ENCODE measurements around the gene CDH4. TPM values are rescaled to one million over a fixed set of nuclear protein-coding genes. Genes with fewer than 3 reads are reported as not detected.

The CDH4 gene
- total RNA-seq, 1 experiment from 2014 or later = not detected

DNA sequence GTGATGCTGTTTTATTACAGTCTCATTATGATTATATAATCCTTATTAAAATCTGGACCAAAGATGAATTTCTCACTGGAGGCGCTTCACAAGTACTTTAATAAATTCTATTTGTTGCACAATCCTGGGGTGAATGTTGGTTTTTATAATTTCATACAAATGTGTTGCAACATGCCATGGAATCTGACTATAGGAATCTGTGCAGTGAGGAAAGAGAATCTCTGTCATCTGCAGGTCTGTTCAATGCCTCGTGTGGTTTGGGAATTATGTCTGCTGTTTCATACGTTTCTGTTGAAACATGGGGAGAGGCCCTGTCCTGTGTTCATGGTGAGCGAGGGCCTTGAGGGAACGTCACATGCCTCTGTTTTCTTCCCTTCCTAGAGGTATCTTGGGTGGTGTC is 277.3 kb downstream of the CDH4 start:
- H3K27ac ChIP-seq (ENCODE audit: low read length) = no peak overlapping the region
- TF ChIP-seq, protein P1, sequence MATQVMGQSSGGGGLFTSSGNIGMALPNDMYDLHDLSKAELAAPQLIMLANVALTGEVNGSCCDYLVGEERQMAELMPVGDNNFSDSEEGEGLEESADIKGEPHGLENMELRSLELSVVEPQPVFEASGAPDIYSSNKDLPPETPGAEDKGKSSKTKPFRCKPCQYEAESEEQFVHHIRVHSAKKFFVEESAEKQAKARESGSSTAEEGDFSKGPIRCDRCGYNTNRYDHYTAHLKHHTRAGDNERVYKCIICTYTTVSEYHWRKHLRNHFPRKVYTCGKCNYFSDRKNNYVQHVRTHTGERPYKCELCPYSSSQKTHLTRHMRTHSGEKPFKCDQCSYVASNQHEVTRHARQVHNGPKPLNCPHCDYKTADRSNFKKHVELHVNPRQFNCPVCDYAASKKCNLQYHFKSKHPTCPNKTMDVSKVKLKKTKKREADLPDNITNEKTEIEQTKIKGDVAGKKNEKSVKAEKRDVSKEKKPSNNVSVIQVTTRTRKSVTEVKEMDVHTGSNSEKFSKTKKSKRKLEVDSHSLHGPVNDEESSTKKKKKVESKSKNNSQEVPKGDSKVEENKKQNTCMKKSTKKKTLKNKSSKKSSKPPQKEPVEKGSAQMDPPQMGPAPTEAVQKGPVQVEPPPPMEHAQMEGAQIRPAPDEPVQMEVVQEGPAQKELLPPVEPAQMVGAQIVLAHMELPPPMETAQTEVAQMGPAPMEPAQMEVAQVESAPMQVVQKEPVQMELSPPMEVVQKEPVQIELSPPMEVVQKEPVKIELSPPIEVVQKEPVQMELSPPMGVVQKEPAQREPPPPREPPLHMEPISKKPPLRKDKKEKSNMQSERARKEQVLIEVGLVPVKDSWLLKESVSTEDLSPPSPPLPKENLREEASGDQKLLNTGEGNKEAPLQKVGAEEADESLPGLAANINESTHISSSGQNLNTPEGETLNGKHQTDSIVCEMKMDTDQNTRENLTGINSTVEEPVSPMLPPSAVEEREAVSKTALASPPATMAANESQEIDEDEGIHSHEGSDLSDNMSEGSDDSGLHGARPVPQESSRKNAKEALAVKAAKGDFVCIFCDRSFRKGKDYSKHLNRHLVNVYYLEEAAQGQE (IDR thresholded peaks at IDR 0.05; ENCODE audit: insufficient read depth in 1 of 2, low read depth in 2 of 2, low read length in 1 of 2) = no peak
- no peak for TF ChIP-seq TCF7L2 (IDR thresholded peaks at IDR 0.05; ENCODE audit: low read depth, low read length)
- TF ChIP-seq, protein P2, sequence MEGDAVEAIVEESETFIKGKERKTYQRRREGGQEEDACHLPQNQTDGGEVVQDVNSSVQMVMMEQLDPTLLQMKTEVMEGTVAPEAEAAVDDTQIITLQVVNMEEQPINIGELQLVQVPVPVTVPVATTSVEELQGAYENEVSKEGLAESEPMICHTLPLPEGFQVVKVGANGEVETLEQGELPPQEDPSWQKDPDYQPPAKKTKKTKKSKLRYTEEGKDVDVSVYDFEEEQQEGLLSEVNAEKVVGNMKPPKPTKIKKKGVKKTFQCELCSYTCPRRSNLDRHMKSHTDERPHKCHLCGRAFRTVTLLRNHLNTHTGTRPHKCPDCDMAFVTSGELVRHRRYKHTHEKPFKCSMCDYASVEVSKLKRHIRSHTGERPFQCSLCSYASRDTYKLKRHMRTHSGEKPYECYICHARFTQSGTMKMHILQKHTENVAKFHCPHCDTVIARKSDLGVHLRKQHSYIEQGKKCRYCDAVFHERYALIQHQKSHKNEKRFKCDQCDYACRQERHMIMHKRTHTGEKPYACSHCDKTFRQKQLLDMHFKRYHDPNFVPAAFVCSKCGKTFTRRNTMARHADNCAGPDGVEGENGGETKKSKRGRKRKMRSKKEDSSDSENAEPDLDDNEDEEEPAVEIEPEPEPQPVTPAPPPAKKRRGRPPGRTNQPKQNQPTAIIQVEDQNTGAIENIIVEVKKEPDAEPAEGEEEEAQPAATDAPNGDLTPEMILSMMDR (IDR thresholded peaks at IDR 0.05) = no peak
- H3K9me3 ChIP-seq (ENCODE audit: control insufficient read depth, insufficient read depth, low read depth, low read length) = no peaks in the 10 kb centered on the region
- H3K4me1 ChIP-seq (ENCODE audit: control insufficient read depth, insufficient read depth, low read length) = no peaks in the 10 kb centered on the region
- H3K27me3 ChIP-seq (ENCODE audit: control insufficient read depth, insufficient read depth, low read length) = peaks cover 10% of the 10 kb centered on the region
- no peak overlapping the region for H3K4me3 ChIP-seq (ENCODE audit: low read depth in 2 of 2, low read length in 2 of 2)
- ATAC-seq (no peak), DNase-seq (ENCODE audit: low read depth, low spot score) (no peak)
- in situ Hi-C loops (cut with HindIII; ENCODE audit: low pct_unique_long_range_greater_than_20kb, low sequenced_read_pairs) (no loop called here), intact Hi-C loops (cut with micrococcal nuclease; ENCODE audit: unreplicated experiment) (no loop called here)
- BruUV-seq (replicated peaks) = no TSS peak
- CTCF ChIA-PET = no interaction called here
- POLR2A ChIA-PET = no interaction called here
- H3K36me3 ChIP-seq (ENCODE audit: control insufficient read depth, insufficient read depth, low read length) = no peaks in the 10 kb centered on the region

DNA sequence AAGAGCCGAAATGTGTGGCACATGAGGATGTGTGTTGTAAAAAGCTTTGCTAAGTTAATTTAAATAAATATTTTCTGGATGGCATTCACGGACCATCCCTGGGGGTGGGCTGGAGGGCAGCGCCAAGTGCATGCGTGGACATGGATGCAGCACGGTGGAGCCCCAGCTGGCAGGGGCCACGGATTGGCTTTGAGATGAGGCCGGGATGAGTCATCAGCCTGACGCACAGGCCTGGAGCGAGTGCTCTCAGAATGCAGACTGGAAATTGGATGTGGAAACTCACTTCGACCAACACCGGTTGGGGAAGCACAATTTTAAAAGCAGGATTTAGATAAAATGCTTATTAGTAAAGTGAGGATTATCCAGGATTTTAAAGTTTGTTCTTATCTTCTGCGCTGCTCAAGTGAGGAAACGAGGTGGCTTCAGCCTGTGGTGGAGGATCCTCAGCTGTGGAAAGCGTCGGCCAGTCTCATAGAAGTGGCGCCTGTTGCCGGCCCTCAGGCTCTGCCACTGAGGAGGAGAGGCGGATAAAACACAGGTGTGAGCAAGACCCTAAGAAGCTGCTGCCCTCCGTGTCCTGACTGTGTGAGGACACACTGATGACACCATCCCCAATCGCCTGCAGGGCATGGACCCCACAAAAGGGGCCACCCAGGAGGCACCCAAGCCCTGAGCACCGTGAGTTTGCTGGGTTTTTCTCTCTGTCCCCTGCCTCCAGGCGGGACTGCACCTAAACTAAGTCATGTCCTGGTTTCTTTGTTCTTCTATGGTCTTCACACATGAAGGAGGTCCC is 279.7 kb downstream of the CDH4 start:
- TF ChIP-seq SIN3A (IDR thresholded peaks at IDR 0.05; ENCODE audit: borderline replicate concordance, insufficient read depth, low read depth, low read length) = no peak
- TF ChIP-seq TCF7L2 (IDR thresholded peaks at IDR 0.05; ENCODE audit: low read depth, low read length) = no peak
- TF ChIP-seq, protein P2 (IDR thresholded peaks at IDR 0.05) = no peak
- no peak for TF ChIP-seq POLR2AphosphoS5 (IDR thresholded peaks at IDR 0.05; ENCODE audit: low read depth, low read length)
- TF ChIP-seq, protein P1 (IDR thresholded peaks at IDR 0.05; ENCODE audit: insufficient read depth in 1 of 2, low read depth in 2 of 2, low read length in 1 of 2) = no peak
- no peak overlapping the region for H3K27ac ChIP-seq (ENCODE audit: low read length)
- no peak for ATAC-seq
- ChIA-PET POLR2A (no interaction called here), CTCF (no interaction called here)
- DNase-seq (ENCODE audit: low read depth, low spot score) = no peak
- in situ Hi-C loops (cut with HindIII; ENCODE audit: low pct_unique_long_range_greater_than_20kb, low sequenced_read_pairs) (no loop called here), intact Hi-C loops (cut with micrococcal nuclease; ENCODE audit: unreplicated experiment) (no loop called here)
- no peaks in the 10 kb centered on the region for H3K36me3 ChIP-seq (ENCODE audit: control insufficient read depth, insufficient read depth, low read length)
- no peak overlapping the region for H3K4me3 ChIP-seq (ENCODE audit: low read depth in 2 of 2, low read length in 2 of 2)
- no peaks in the 10 kb centered on the region for H3K9me3 ChIP-seq (ENCODE audit: control insufficient read depth, insufficient read depth, low read depth, low read length)
- BruUV-seq (replicated peaks) = no TSS peak
- H3K27me3 ChIP-seq (ENCODE audit: control insufficient read depth, insufficient read depth, low read length) = peaks cover 10% of the 10 kb centered on the region
- no peaks in the 10 kb centered on the region for H3K4me1 ChIP-seq (ENCODE audit: control insufficient read depth, insufficient read depth, low read length)
